Fibroblast of villous mesenchyme (primary cell): ENCODE results near the gene RNF103. TPM values are rescaled to one million over a fixed set of nuclear protein-coding genes. Genes with fewer than 3 reads are reported as not detected.

Experiments
- total RNA-seq: library from RNA; depleted of rRNA; stranded (reverse); fragments of >200 nt; gene quantifications from 2 replicates; pipeline ENCODE4 v1.2.3, GENCODE V29; 2012

Gene RNF103
- total RNA-seq, 1 donor: 25.0 TPM

Other genes with a start within 250 kb of the RNF103 start
- 15.1 and 17.4 TPM in 2 replicates for gene KDM3A, start 182.5 kb downstream of the RNF103 start, total RNA-seq
- gene CHMP3, start 60.4 kb downstream of the RNF103 start, total RNA-seq: 50.6 and 62.2 TPM in 2 replicates
- 15.5 and 24.6 TPM in 2 replicates for gene RMND5A, start 96.4 kb upstream of the RNF103 start, total RNA-seq
- not detected in 2 replicates for gene CD8A, start 167.0 kb upstream of the RNF103 start, total RNA-seq
- gene CD8B, start 238.0 kb upstream of the RNF103 start, total RNA-seq: not detected in 2 replicates